HTR-8/SVneo (cell line): ENCODE data around the gene PRAMEF5.
"Not testable (repeated sequence)": the region's sequence is repeated elsewhere in the genome, so short reads cannot be mapped to it uniquely, and the experiment has no call there.

ENCODE experiments used
- DNase-seq: peaks from one replicate; pipeline ENCODE4 v3.0.0; 2011; ENCODE audit warnings: low spot score, mixed read lengths; ENCODE audit not compliant: insufficient read length
- FAIRE-seq: peaks from 2 replicates; lab custom pipeline; 2011; peaks lifted over from hg19 to GRCh38; lab: Jason Lieb, UNC

Gene PRAMEF5

GRCh38 chr1:13253898-13254297 is at the start of gene PRAMEF5:
TSS of gene PRAMEF5 (plus strand) at chr1:13254198. CDS start at chr1:13259269, 5,071 bp downstream.
- FAIRE-seq = not testable (repeated sequence)

GRCh38 chr1:13208712-13209111 is 45.3 kb upstream of the PRAMEF5 start:
- FAIRE-seq, DNase-seq: not testable (repeated sequence)

More at GRCh38 chr1:13253898-13254297, at the start of gene PRAMEF5:
- DNase-seq = not testable (repeated sequence)

- DNase-seq, FAIRE-seq: not testable (repeated sequence)
Observed at GRCh38 chr1:13216619-13217018, 37.4 kb upstream of the PRAMEF5 start.

- DNase-seq = not testable (repeated sequence)
Observed at GRCh38 chr1:13219203-13219602, 34.8 kb upstream of the PRAMEF5 start.

GRCh38 chr1:13222788-13223187 is 31.2 kb upstream of the PRAMEF5 start:
- DNase-seq, FAIRE-seq: not testable (repeated sequence)

More at GRCh38 chr1:13219203-13219602, 34.8 kb upstream of the PRAMEF5 start:
- FAIRE-seq = not testable (repeated sequence)

GRCh38 chr1:13224480-13225060 is 29.4 kb upstream of the PRAMEF5 start:
- no peak for DNase-seq
- FAIRE-seq = no peak

- FAIRE-seq, DNase-seq: not testable (repeated sequence)
Observed at GRCh38 chr1:13225675-13226204, 28.3 kb upstream of the PRAMEF5 start, which contains the start of gene PRAMEF18. TSS of gene PRAMEF18 (minus strand) at chr1:13226154. CDS start at chr1:13226106, 48 bp downstream.

- FAIRE-seq, DNase-seq: not testable (repeated sequence)
Observed at GRCh38 chr1:13227271-13228055, 26.5 kb upstream of the PRAMEF5 start.

GRCh38 chr1:13228343-13228781 is 25.6 kb upstream of the PRAMEF5 start:
- DNase-seq (no peak), FAIRE-seq (no peak)

- not testable (repeated sequence) for FAIRE-seq, DNase-seq
Observed at GRCh38 chr1:13230096-13230495, 23.9 kb upstream of the PRAMEF5 start.

- FAIRE-seq, DNase-seq: not testable (repeated sequence)
Observed at GRCh38 chr1:13230601-13231000, 23.4 kb upstream of the PRAMEF5 start.

- FAIRE-seq, DNase-seq: not testable (repeated sequence)
Observed at GRCh38 chr1:13231061-13231750, 22.8 kb upstream of the PRAMEF5 start.

- not testable (repeated sequence) for DNase-seq, FAIRE-seq
Observed at GRCh38 chr1:13232056-13232455, 21.9 kb upstream of the PRAMEF5 start.

- not testable (repeated sequence) for DNase-seq, FAIRE-seq
Observed at GRCh38 chr1:13234057-13234456, 19.9 kb upstream of the PRAMEF5 start.

- not testable (repeated sequence) for FAIRE-seq, DNase-seq
Observed at GRCh38 chr1:13237572-13237971, 16.4 kb upstream of the PRAMEF5 start.

- FAIRE-seq, DNase-seq: not testable (repeated sequence)
Observed at GRCh38 chr1:13239633-13240032, 14.4 kb upstream of the PRAMEF5 start.

- DNase-seq, FAIRE-seq: not testable (repeated sequence)
Observed at GRCh38 chr1:13243536-13244263, 10.3 kb upstream of the PRAMEF5 start.

- not testable (repeated sequence) for DNase-seq, FAIRE-seq
Observed at GRCh38 chr1:13245841-13246553, 8.0 kb upstream of the PRAMEF5 start.

- not testable (repeated sequence) for FAIRE-seq, DNase-seq
Observed at GRCh38 chr1:13246554-13246871, 7.5 kb upstream of the PRAMEF5 start.
